ENCODE measurements around the gene MTR.
A peak's percentile ranks its signal among the peaks of the same experiment; 100 is the strongest.

MTR gene

GRCh38 chr1:236785477-236785876 lies 9.6 kb upstream of the MTR start:
- DNase-seq = no peak

- DNase-seq = no peak
These were observed 8.6 kb upstream of the MTR start for GRCh38 chr1:236786453-236786852.

GRCh38 chr1:236794585-236795034 lies 482 bp upstream of the MTR start:
- DNase-seq = no peak

GRCh38 chr1:236795757-236796667 lies 920 bp downstream of the MTR start:
- no peak for DNase-seq

GRCh38 chr1:236799001-236799400 lies 3.9 kb downstream of the MTR start:
- DNase-seq = no peak

- DNase-seq = no peak
These were observed 5.0 kb downstream of the MTR start for GRCh38 chr1:236800002-236800620.

- DNase-seq = no peak
These were observed 5.5 kb downstream of the MTR start for GRCh38 chr1:236800623-236801022.

- DNase-seq = no peak
These were observed 7.2 kb downstream of the MTR start for GRCh38 chr1:236802264-236802663.

GRCh38 chr1:236806634-236807033 lies 11.5 kb downstream of the MTR start:
- DNase-seq = no peak

GRCh38 chr1:236808005-236808404 lies 12.9 kb downstream of the MTR start:
- no peak for DNase-seq

- DNase-seq = peak; percentile 48
These were observed 13.6 kb downstream of the MTR start for GRCh38 chr1:236808564-236809130.

GRCh38 chr1:236809148-236809547 lies 14.1 kb downstream of the MTR start:
- DNase-seq = peak; percentile 57

GRCh38 chr1:236810018-236810417 lies 14.9 kb downstream of the MTR start:
- no peak for DNase-seq

- DNase-seq = no peak
These were observed 17.4 kb downstream of the MTR start for GRCh38 chr1:236812334-236813030.

GRCh38 chr1:236815941-236816340 lies 20.8 kb downstream of the MTR start:
- no peak for DNase-seq

GRCh38 chr1:236819856-236820255 lies 24.8 kb downstream of the MTR start:
- no peak for DNase-seq

GRCh38 chr1:236821091-236821627 lies 26.1 kb downstream of the MTR start:
- DNase-seq = no peak

GRCh38 chr1:236823559-236823958 lies 28.5 kb downstream of the MTR start:
- no peak for DNase-seq

- DNase-seq = no peak
These were observed 34.0 kb downstream of the MTR start for GRCh38 chr1:236829085-236829484.

- no peak for DNase-seq
These were observed 35.0 kb downstream of the MTR start for GRCh38 chr1:236830116-236830515.

- no peak for DNase-seq
These were observed 35.5 kb downstream of the MTR start for GRCh38 chr1:236830560-236830959.

- no peak for DNase-seq
These were observed 38.5 kb downstream of the MTR start for GRCh38 chr1:236833575-236833974.

GRCh38 chr1:236834876-236835275 lies 39.8 kb downstream of the MTR start:
- DNase-seq = no peak

All from DMS 273 treated with DMSO at 0.1 percent for 48 hours (cell line).